IPS DF 19.7 (cell line): Measurements from ENCODE around the gene OR5A1.

ENCODE experiments used
- DNase-seq: peaks from one replicate; pipeline ENCODE4 v3.0.0-alpha.2; 2013; ENCODE audit warnings: low read depth, low spot score

The OR5A1 gene

DNA sequence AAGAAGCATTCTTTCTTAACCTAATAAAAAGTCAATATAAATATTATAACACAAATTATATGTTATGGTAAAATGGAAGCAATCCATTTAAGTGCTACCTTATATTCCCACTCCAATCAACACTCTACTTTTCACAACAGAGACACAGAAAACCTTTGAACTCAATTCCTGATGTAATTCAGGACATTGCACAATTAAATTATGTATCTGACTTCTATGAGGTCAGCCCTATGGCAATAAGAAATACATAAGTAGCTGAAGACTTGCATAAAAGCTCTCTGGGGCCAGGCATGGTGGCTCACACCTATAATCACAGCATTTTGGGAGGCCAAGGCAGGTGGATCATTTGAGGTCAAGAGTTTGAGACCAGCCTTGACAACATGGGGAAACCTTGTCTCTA is 43.6 kb downstream of the OR5A1 start:
- DNase-seq, result no peak

DNA sequence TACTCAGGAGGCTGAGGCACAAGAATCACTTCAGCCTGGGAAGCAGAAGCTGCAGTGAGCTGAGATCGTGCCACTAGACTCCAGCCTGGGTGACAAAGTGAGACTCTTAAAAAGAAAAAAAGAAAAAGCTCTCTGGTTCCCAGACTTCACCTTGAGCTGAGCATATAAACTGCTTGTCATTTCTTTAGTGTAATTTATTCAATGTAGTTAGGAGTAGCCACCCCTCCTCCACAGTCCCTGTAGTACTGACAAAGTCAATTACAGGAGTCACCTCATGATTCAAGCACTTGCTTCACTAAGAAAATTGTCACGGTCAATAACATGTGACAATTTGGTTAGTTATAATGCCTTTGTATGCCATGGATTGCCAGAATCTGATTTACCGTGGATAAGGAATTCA is 44.1 kb downstream of the OR5A1 start:
- no peak for DNase-seq
